ENCODE measurements around the gene KCNIP4.

Gene KCNIP4

DNA sequence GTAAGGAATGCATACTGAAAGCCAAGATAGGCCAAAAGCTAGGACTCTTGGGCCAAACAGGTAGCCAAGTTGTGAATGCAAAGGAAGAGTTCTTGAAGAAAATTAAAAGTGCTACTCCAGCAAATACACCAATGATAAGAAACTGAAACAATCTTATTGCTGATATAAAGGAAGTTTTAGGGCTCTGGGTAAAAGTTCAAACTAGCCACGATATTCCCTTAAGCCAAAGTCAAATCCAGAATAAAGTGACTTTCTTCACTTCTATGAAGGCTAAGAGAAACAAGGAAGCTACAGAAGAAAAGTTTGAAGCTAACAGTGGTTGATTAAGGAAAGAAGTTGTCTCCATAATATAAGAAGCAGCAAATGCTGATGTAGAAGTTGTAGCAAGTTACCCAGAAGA is 850.7 kb downstream of the KCNIP4 start:
- no peak for DNase-seq (ENCODE audit: low read depth in 2 of 3, low spot score in 1 of 3)

DNA sequence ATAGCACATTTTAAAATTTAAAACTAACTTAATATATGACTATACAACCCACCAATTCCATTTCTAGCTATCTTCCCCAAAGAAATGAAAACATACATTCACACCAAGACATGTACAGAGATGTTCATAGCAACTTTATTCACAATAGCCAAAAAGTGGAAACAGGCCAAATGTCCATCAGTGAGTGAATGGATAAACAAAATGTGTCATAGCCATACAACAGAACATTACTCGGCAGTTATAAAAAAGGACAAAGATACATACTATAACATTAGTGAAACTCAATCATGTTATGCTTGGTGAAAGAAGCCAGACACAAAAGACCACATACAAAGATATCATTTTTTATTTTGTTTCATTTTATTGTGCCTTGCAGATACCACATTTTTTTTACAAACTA is 851.5 kb downstream of the KCNIP4 start:
- no peak for DNase-seq (ENCODE audit: low read depth in 2 of 3, low spot score in 1 of 3)

DNA sequence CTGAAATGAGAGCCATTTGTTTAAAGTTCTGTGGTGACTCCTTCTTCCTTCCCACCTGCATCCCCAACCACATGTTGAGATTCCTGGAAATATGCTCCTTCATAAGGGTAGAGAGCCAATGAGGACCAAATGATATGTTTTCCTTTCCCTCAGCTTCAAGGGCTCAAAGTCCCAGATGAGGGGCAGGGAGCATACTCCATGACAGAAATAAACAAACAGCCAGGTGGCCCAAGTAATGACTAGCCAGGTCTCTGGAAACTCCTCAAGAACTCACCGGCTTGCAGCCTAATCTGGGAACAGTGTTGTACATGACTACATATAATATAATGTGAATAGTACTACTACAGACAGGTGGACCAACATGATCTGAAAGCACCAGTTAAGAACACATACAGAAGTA is 856.0 kb downstream of the KCNIP4 start:
- no peak for DNase-seq (ENCODE audit: low read depth in 2 of 3, low spot score in 1 of 3)

DNA sequence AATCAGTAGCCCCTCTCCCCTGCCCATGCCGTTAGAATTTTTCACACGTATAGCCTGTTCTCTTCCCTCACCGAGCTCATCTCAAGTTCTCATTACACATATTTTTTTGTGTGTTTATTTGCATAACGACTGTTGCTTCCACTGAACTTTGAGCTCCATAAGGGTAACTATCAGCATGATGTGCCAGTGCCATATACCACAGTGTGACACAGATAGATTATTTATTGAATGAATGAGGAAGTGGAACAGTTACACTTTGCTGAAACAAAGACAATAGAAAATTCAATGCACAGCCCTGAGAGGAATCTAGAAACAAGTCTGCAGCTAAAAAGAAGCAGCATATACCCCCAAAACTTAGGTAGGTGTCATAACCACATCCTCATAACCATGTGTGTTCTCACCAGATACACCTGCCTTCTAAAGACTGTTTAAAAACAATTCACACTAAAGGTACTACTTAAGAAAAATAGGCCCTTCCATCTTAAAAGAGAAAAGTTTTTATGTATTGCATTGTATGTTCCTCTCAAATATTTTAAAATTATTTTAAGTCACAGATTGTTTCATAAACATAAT is 858.4 kb downstream of the KCNIP4 start:
- DNase-seq (ENCODE audit: low read depth in 2 of 3, low spot score in 1 of 3): no peak

DNA sequence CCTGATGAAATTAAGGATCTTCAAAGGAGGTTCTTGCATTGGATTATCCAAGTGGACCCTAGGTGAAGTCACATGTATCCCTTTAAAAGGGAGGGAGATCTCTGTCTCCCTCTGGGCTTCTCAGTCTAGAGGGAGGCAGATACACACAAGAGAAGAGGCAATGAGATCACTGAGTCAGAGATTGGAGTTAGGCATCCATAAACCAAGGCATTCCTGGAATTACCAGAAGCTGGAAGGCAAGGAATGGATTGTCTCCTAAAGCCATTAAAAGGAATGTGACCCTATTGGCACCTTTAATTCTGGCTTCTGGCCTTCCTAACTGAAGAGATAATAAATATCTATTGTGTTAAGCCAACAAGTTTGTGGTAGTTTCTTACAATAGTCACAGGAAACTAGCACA is 865.2 kb downstream of the KCNIP4 start:
- no peak for DNase-seq (ENCODE audit: low read depth in 2 of 3, low spot score in 1 of 3)

DNA sequence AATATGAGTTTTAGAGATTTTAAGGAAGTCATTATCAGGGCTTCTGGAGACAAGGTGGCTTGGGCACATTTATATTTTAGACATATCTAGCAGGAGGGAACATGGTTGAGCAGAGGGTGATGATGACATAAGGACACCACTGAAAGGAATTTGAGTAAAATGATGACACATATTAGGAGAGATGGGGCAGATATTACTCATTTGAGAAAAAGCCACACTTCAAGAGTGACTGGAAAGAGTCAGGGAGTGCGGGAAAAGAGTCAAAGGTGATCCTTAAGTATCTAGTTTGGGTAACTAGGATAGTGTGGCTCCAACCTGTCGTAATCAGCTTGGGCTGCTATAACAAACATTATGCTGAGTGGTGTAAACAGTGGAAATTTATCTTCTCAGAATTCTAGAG is 870.6 kb downstream of the KCNIP4 start:
- DNase-seq (ENCODE audit: low read depth in 2 of 3, low spot score in 1 of 3): no peak

DNA sequence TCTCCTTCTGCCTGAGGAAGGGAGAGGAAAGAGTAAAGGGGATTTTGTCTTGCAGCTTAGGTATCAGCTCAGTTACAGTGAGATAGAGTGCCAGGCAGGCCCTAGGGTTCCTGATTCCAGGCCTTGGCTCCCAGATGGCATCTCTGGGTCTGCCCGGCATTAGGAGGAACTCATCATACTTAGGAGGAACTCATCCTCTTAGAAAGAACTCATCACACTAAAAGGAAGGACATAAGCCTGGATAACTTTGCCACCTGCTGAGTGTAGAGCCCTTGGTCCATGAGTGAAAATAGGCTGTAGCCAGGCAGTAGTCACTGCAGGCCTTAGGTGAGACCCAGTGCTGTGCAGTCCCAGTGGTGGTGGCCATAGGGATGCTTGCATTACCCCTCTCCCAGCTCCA is 881.2 kb downstream of the KCNIP4 start:
- no peak for DNase-seq (ENCODE audit: low read depth in 2 of 3, low spot score in 1 of 3)

DNA sequence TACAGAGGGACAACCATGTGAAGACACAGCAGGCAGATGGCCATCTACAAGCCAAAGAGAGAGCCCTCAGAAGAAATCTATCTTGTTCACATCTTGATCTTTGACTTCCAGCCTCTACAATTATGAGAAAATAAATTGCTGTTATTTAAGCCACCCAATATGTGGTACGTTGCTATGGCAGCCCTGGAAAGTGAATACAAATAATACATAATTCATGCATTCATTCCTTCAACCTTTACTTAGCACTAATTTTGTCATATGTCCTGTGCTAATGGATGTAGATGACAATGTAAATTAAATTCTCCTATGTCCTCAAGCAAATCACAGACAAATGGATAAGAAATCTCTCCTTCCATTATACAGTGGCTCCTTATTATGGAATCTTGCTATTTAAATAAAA is 886.7 kb downstream of the KCNIP4 start:
- DNase-seq (ENCODE audit: low read depth in 2 of 3, low spot score in 1 of 3): no peak

DNA sequence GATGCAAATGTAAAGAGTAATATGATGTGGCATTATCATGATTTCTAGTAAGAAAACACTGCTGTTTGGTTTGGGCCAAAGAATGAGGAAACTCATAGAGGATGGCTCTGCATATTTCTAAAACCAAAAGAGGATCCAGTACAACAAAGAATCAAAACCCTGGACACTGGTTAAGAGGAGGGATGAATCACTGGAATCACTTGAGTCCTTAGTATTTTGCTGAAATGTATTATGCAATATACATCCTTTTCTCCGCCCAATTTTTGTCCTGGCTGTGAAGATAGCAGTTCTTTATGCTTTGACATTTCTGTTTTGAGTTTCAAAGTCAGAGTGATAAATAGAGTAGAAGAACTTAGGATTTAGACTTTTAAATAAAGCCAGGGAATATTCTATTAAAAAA is 902.4 kb downstream of the KCNIP4 start:
- DNase-seq (ENCODE audit: low read depth in 2 of 3, low spot score in 1 of 3): no peak

DNA sequence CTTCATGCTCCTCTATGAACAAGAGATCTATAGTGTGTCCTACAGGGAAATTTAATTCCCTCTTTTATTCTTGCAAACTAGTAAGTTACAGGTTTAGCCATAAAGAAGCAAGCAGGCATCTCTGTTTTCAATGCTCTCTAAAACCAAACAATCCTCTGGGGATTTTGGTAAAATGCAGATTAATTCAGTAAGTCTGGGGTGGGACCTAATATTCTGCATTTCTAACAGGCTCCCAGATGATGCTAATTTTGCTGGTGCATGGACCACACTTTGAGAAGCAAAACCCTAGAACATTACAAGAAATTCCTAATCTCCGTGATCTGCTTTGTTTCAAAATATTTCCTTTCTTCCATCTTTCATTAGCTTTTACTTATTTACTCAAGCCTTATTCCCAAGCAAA is 903.5 kb downstream of the KCNIP4 start:
- no peak for DNase-seq (ENCODE audit: low read depth in 2 of 3, low spot score in 1 of 3)

DNA sequence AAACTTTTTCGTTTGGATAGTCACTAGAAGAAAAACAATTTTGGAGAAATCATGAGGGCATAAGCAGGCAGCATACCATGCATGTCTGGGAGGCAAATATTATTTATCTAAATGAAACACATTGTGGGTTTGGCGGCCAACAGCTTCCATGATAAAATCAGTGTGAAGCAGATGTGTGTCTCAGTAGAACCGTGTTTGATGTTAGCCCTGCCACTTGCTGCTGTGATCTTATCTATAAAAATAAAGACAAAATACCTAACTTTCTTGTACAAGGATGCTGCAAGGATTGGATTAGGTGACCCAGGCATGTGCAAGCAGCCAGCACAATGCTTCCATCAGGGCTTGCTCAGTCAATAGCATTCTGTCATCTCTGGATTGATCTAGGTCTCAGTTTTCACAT is 906.9 kb downstream of the KCNIP4 start:
- DNase-seq (ENCODE audit: low read depth in 2 of 3, low spot score in 1 of 3): no peak

DNA sequence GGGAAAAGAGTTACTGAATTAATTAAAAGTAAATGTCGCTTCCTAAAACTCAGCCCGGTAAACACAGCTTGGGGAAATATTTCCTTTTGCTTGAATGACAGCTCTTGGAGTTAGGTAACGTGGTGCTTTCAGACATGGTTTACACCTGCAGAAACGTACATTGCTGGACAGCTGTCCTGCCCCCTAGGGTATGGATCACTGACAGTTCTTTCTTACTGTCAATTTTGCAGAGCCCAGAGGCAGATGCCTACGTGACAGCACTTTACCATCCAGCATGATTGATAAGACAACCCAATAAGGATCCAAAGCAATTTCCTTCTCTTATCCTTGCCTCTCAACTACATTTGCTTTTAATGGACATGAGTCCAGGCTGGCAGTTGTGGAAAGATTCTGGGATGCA is 913.8 kb downstream of the KCNIP4 start:
- no peak for DNase-seq (ENCODE audit: low read depth in 2 of 3, low spot score in 1 of 3)

DNA sequence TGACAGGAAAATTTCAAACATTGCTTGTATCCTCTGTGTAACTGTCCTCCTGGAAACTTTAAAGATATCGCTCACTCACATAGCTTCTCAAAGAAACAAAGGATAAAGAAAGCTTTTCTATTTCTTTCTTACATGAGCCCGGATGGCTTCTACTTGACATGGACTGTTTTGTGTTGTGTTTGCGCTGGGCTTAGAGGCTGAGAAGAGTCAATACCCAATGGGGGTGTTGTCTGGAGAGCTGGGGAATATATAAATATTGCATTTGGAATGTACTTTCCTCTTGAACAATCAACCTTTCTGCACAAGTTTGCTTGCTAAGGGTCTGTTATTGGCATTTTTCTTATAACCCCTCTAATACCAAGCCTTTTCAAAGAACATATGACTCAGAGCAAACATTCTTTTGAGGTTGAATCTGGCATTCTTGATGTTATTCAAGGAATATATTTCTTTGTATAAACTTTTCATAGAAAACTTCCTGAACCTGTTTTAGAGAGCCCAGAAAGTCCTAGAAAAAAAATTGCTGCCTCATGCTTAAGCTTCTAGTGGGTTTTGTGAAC is 916.4 kb downstream of the KCNIP4 start:
- DNase-seq (ENCODE audit: low read depth in 2 of 3, low spot score in 1 of 3): no peak

DNA sequence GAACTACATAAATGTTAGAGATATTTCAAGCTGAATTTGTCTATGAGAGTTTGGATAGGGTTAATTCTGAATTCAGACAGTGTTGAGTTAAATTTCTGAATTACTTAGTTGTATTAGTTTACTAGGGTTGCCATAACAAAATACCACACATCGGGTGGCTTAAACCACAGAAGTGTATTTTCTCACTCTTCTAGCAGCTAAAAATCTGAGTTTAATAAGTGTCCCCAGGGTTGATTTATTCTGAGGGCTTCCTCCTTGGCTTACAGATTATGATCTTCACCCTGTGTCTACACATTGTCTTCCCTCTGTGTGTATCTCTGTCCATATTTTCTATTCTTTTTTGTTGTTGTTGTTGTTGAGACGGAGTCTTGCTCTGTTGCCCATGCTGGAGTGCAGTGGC is 929.8 kb downstream of the KCNIP4 start:
- no peak for DNase-seq (ENCODE audit: low read depth in 2 of 3, low spot score in 1 of 3)

DNA sequence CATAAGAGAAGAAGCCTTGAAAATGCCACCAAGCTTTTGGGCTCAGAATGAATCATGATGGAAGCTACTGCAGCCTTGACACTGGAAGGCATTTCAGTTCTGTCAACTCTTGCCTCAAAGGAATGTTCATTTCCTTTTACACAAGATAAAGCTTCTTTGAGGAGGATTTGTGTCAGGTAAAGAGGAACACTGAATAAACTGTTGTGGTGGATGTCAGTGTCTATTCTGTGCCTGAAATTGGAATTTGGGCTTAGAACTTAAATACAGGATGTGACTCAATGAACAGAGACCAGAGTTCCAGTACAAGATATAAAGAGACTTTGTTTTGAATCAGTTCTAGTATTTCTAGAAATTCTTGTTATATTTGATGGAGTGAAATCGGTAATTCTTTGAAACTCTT is 935.1 kb downstream of the KCNIP4 start:
- DNase-seq (ENCODE audit: low read depth in 2 of 3, low spot score in 1 of 3): no peak

DNA sequence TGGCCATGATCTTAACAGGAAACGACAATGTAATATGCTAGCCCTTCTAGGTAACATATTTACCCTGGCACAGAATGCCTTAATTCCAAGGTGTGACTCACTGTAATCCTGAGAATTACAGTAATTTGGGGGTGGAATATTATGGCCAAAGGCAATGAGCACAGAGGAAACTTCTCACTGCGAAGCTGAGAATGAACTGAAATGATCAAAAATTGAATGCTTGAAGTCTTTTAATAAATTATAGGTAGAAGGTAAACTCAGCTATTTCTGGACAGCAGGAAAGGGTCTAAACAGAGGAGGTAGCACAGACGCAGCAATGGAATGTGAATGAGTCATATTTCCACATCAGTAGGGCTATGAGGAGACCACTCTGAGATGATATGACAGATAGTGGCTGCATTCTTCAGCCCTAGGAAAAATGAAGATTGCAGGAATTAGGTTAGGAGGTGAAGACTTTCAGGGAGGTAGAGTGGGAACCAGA is 935.7 kb downstream of the KCNIP4 start:
- no peak for DNase-seq (ENCODE audit: low read depth in 2 of 3, low spot score in 1 of 3)

DNA sequence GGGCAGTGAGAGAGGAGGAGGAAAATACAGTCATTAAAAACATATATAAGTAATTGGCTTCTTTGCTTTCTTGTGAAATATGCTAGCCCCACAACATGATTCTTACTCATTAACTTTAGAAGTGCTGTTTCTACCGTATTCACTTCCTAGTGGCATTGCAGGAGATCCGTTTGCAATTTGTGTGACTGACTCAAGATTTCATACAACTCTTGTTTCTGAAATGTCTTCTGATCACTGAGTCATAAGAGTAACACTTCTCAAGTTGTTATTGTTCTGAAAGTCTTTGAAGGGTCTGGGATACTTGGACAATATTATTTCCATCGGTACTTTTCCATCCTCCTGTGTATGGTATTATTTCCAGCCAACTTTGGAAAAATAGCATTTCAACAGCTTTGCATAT is 937.5 kb downstream of the KCNIP4 start:
- DNase-seq (ENCODE audit: low read depth in 2 of 3, low spot score in 1 of 3): no peak

DNA sequence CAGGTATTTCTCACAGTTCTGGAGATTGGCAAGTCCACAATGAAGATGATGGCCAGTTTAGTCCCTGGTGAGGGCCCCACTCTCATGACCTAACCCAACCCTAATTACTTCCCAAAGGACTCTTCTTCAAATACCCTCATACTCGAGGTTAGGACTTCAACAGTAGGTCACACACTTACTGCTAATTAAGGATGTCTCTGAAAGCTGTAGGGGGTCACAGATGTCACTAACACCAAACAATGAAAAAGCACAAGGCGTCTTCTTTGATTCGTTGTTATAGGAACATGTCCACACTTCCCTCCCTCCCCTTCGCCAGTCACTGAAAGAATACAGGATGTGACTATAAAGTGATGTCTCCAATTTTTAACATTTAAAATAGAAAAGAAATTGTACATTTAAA is 938.6 kb downstream of the KCNIP4 start:
- no peak for DNase-seq (ENCODE audit: low read depth in 2 of 3, low spot score in 1 of 3)

DNA sequence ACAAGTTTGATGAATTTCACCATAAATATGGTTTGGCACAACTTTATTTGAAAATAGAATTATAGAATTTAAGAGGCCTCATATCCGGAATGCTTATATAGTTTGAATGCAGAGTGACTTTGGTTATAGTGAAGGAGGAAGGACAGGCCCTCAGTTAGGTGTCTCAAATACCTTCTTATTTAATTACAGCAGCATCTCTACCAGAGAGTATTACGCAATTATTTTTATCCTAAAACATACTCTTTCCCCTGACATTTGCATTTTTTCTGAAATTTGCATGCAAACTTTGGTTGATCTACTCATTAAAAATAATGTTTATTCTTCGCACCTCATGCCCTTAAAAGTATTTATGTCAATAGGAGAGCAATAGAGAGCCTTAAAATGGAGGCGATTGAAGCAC is 942.9 kb downstream of the KCNIP4 start:
- DNase-seq (ENCODE audit: low read depth in 2 of 3, low spot score in 1 of 3): no peak

DNA sequence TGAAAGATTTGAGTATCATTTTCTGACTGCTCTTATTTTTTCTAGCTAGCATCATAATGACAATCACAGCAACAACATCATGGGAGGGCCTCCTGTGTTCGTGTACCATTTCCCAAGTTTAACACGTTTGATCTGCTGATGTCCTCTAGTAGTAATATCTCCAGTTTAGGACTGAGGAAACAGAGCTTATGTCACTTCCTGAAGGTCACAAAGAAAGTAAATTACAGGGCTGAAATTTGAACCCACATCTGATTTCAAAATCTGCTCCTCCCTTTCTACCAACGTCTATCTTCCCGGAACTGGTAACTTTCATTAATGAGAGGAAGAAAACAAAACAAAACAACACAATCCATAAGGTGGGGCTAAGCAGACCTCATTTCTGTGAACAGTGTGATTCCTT is 945.6 kb downstream of the KCNIP4 start:
- DNase-seq (ENCODE audit: low read depth in 2 of 3, low spot score in 1 of 3): no peak

DNA sequence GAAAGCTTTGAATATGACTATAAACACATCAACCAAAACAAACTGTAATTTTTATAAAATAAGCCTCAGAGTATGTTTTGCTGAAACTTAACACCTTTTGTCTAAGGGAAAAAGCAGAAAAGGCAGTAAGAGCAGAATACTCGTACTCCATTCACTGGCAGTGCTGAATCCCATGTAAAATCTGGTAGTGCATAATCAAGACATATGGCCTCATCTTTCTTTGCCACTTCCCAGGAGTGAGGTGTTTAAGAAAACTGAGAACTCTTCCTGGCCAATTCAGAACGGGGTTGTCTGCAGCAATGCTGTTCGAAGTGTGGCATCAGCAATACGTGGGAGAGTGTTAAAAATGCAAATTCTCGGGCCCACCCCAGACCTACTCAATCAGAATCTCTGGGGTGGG is 946.3 kb downstream of the KCNIP4 start:
- no peak for DNase-seq (ENCODE audit: low read depth in 2 of 3, low spot score in 1 of 3)

DNA sequence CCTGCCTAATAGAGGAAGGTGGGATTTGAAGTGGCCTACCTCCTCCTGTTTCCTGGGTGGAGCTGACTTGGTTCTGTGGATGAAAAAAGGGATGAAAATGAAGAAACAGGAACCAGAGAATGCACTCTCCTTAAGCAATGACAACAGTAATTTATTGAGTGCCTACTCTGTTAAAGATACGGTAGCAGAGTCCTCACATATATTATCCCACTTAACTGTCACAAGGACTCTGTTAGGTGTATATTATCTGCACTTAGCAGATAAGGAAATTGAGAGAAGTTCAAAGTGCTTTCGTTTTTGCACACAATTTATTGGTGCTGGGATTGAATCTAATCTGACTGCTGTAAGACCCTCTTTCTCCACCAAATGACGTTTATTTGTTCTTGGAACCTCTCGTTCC is 947.1 kb downstream of the KCNIP4 start:
- DNase-seq (ENCODE audit: low read depth in 2 of 3, low spot score in 1 of 3): no peak

DNA sequence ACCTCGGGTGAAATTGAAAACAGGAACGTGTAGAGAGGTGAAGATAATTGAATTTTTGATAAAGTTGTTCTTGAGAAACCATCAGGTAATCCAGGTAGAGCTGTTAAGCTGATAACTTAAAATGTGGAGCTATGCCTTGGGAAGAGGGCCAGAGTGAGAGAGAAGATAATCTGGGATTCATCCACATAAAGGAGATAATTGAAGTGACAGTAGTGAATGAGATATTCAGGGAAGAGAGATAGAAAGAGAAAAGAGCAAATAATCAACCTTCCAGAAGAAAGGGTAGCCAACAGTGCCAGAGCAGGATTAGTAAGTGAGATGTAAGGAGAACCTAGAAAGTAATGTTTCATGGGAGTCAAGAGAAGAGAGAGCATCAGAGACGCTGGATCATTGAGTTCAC is 950.7 kb downstream of the KCNIP4 start:
- DNase-seq (ENCODE audit: low read depth in 2 of 3, low spot score in 1 of 3): no peak

DNA sequence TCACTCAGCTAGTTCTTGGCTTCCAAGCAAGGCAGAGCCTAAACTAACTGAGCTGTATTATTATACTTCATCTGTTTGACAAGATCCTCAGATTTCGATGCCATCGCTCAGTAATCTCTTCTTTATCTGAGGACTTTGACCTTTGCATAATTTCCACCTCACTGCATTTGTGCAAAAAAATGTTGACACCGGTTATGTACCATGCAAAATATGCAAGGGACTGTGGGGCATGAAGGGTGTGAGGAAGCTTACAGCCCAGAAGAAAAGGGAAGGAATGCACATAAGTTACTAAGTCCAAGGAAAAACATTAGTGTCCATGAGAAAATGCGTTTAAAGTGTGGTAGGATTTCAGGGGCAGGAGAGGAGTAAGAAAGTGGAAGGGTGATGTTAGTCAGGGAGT is 953.0 kb downstream of the KCNIP4 start:
- no peak for DNase-seq (ENCODE audit: low read depth in 2 of 3, low spot score in 1 of 3)

Measured in stimulated activated CD4-positive, alpha-beta T cell treated with anti-CD3 and anti-CD28 coated beads, Interleukin-12 subunit alpha, Interleukin-12 subunit beta, amount 100 ng/mL, for 48 hours (primary cell).